Colonic mucosa (tissue), 4 donors: ENCODE measurements around the gene SLC22A7. TPM values are rescaled to one million over a fixed set of nuclear protein-coding genes. Genes with fewer than 3 reads are reported as not detected.

Experiments used
- DNase-seq: peaks from one replicate; pipeline ENCODE4 v3.0.0-alpha.2; 2020
- H3K27ac ChIP-seq: fragments of 200-600 bp; one replicate; pipeline ENCODE4 v1.8.0; 2021
- H3K27me3 ChIP-seq: fragments of 200-600 bp; one replicate; pipeline ENCODE4 v1.8.0; 2021
- H3K36me3 ChIP-seq: fragments of 200-600 bp; one replicate; pipeline ENCODE4 v1.8.0; 2021
- H3K4me1 ChIP-seq: fragments of 200-600 bp; one replicate; pipeline ENCODE4 v1.8.0; 2021; ENCODE audit warnings: mild to moderate bottlenecking
- H3K4me3 ChIP-seq: fragments of 200-600 bp; one replicate; pipeline ENCODE4 v1.8.0; 2021
- H3K9ac ChIP-seq, 2 donors: one replicate each; pipeline ENCODE4 v1.7.0; 2013; ENCODE audit warnings: control low read depth in 2 of 2, low read depth in 2 of 2, low read length in 2 of 2
- H3K9me3 ChIP-seq: fragments of 200-600 bp; one replicate; pipeline ENCODE4 v1.8.0; 2021
- intact Hi-C: fragments of 100-400 bp; cut with DNase I; formaldehyde crosslinking; loops from one replicate; pipeline ENCODE4 v1.14.1; 2022
- total RNA-seq, 2 donors: library from RNA; stranded (reverse); fragmentation: NEBNext Ultra II Directional in 1 of 2; extraction: Animal tissue kit (Norgen Biotek cat#: 25700) in 1 of 2; gene quantifications; one replicate each; pipeline ENCODE4 v1.2.1, GENCODE V29; 2021
- TF ChIP-seq, protein P1 (sequence below): fragments of 200-600 bp; IDR thresholded peaks from one replicate; pipeline ENCODE4 v1.8.0; 2022; ENCODE audit warnings: antibody characterized with exemption, mild to moderate bottlenecking
- donor health status: healthy.
- donor health status: DM: no; HTN: no; CAD: no.
- donor health status: DM: no; HTN: no; CAD: no.

The SLC22A7 gene
- total RNA-seq, 2 donors from 2014 or later = not detected

DNA sequence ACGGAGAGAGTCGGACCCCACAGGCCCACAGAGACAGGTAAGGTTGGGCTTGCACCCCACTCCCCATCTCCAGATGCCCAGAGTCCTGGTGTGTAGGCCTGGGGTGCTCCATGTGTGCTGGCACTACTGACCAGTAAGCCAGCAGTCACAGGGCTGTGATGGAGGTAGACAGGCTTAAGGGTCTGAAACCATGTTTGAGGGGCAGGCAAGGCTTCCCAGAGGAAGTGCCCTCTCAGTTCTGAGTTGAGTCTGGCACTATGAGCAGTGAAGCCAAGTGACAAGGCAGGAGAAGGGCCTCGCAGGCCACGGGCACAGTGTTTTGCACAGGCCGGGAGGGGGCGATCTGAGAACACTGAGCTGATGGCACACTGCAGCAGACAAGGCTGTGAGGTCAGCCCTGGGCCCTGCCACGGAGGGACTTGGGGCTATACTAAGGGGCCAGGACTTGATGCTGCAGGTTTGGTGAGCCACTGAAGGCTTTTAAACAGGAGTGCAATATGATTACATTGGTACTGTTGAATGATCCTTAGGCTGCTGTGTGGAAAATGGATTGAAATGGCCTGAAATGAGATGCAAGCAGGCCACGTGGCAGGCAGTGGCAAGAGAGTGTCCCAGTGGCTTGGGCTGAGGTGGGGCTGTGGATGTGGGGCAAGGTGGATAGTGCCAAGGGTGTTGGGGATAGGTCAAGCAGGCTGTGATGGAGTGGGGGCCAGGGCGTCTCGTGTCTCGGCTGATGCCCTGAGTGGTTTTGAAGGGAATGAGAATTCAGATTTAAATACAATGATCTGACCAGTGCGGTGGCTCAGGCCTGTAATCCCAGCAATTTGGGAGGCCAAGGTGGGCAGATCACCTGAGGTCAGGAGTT is 34.5 kb upstream of the SLC22A7 start:
- Histone ChIP-seq H3K4me3 (no peak overlapping the region), H3K27ac (no peak overlapping the region), H3K9ac (no peak overlapping the region), H3K36me3 (no peaks in the 10 kb centered on the region), H3K9me3 (no peaks in the 10 kb centered on the region), H3K27me3 (no peaks in the 10 kb centered on the region), H3K4me1 (peaks cover 11% of the 10 kb centered on the region)
- intact Hi-C loops = loop anchor here (2.0 to 10.0 kb wide), 3 partner anchors 71 to 241 kb away; no protein-coding TSS in a partner anchor
- TF ChIP-seq, protein P1, sequence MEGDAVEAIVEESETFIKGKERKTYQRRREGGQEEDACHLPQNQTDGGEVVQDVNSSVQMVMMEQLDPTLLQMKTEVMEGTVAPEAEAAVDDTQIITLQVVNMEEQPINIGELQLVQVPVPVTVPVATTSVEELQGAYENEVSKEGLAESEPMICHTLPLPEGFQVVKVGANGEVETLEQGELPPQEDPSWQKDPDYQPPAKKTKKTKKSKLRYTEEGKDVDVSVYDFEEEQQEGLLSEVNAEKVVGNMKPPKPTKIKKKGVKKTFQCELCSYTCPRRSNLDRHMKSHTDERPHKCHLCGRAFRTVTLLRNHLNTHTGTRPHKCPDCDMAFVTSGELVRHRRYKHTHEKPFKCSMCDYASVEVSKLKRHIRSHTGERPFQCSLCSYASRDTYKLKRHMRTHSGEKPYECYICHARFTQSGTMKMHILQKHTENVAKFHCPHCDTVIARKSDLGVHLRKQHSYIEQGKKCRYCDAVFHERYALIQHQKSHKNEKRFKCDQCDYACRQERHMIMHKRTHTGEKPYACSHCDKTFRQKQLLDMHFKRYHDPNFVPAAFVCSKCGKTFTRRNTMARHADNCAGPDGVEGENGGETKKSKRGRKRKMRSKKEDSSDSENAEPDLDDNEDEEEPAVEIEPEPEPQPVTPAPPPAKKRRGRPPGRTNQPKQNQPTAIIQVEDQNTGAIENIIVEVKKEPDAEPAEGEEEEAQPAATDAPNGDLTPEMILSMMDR = peak; percentile 76
- DNase-seq = peak; percentile 90

DNA sequence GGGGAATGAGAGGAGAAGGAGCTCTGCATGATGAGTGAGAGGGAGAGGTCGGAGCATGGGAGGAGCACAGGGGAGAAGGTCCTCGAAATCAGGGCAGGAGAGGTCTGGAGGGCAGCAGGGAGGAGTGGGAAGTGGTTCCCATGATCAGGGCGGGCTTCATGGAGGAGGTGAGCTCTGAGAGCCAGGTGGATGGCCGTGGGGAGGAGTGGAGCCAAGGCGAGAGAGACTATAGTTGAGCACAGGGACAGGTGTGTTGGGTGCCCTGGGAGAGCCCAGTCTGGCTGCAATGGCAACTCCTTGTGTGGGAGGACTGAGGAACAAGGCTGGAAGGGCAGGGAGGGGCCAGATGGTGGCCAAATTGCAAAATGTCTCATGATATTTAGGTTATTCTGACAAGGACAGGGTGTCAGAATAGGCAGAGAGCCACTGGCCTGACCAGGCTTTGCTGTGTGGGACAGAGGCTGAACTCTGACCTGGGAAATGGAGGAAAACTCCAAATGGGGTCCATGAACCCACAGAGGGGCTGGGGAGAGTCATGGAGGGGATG is 33.4 kb upstream of the SLC22A7 start:
- no peak overlapping the region for H3K4me3 ChIP-seq
- H3K36me3 ChIP-seq = no peaks in the 10 kb centered on the region
- no peak overlapping the region for H3K27ac ChIP-seq
- TF ChIP-seq, protein P1 = no peak
- H3K27me3 ChIP-seq = no peaks in the 10 kb centered on the region
- intact Hi-C loops = loop anchor here (5.0 to 10.0 kb wide), 2 partner anchors 93 to 240 kb away; no protein-coding TSS in a partner anchor
- H3K9ac ChIP-seq = no peak overlapping the region
- no peak for DNase-seq
- peaks cover 18% of the 10 kb centered on the region for H3K4me1 ChIP-seq
- no peaks in the 10 kb centered on the region for H3K9me3 ChIP-seq

DNA sequence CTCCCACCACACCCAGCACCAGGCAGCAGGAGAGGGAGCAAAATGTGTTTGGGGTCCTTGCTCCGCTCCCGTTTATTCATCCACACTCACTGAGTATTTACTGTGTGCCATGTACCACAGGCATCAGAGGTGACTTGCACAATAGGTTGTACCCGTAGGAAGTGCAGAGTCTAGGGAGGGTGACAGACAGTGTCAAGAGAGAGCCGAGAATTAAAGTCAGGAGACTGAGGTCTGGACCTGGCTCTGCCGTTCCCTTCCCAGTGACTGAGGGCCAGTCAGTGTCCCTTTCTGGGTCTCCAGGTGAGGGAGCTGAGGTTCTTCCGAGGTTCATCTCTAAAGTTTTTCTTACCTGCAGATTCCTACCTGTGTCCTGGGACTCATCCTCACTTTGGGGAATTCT is 32.5 kb upstream of the SLC22A7 start:
- Histone ChIP-seq H3K9me3 (no peaks in the 10 kb centered on the region), H3K27ac (no peak overlapping the region), H3K27me3 (no peaks in the 10 kb centered on the region), H3K4me1 (peaks cover 18% of the 10 kb centered on the region), H3K9ac (no peak overlapping the region), H3K4me3 (no peak overlapping the region), H3K36me3 (no peaks in the 10 kb centered on the region)
- TF ChIP-seq, protein P1 = no peak
- DNase-seq = no peak
- intact Hi-C loops = loop anchor here (10.0 kb wide), 1 partner anchor 239 kb away; no protein-coding TSS in a partner anchor

DNA sequence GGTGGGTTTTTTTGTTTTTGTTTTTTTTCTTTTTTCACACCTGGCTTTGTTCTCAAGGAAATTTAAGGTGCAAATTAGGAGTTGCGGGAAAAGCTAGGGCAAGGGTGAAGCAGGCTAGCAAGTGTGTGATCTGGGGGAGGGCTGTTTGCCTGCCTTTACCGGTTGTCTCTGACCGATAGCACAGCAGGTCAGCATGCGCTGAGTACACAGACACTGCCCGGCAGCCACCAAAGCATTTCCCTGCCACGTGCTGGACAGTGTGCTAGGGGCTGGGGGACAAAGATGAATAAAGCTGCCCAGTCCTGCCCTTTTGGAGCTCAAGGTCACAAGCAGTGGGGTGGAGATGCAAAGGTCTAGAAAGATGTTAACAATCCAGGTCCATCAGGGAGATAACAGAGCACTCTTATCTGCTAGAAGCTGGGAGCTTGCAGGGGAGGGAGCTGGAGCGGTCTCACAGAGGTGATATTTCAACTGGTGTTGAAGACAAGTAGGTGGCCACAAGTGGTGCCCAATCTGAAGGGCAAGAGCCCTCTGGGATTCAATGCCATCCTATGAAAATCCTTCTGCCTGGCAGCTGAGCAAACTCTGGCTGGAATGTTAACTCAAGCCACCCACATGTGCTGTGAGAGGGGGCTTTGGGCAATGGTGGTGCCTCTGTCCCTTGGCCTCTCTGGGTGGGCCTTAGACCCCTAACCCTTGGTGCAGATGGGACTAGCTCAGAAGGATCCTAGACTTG is 30.3 kb upstream of the SLC22A7 start:
- H3K27me3 ChIP-seq = no peaks in the 10 kb centered on the region
- intact Hi-C loops = loop anchor here (10.0 kb wide), 1 partner anchor 237 kb away; no protein-coding TSS in a partner anchor
- H3K27ac ChIP-seq = peak overlapping the region; percentile 28
- peak; percentile 67 for DNase-seq
- H3K4me3 ChIP-seq = no peak overlapping the region
- peaks cover 18% of the 10 kb centered on the region for H3K4me1 ChIP-seq
- H3K9ac ChIP-seq = peak overlapping the region in 1 of 2 donors; percentile 69
- H3K36me3 ChIP-seq = no peaks in the 10 kb centered on the region
- H3K9me3 ChIP-seq = no peaks in the 10 kb centered on the region
- TF ChIP-seq, protein P1 = no peak

DNA sequence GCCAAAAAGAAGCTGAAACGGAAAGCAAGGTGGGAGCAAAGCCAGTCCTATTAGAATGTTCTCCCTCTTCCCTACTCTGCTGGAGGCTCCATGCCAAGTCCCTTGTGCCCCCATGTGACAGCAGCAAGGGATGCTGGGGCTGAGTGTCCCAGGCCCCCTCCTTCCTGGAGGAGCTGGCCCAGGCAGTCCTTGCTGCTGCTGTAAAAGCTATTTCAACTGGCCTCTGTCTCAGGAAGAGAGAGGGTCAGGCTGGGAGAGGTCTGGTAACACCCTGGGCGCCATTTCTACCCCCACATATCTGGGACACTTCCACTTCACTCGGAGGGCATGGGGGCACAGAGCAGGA is 29.7 kb upstream of the SLC22A7 start:
- no peak for DNase-seq
- H3K27me3 ChIP-seq = no peaks in the 10 kb centered on the region
- intact Hi-C loops = loop anchor here (10.0 kb wide), 1 partner anchor 236 kb away; no protein-coding TSS in a partner anchor
- TF ChIP-seq, protein P1 = no peak
- peaks cover 18% of the 10 kb centered on the region for H3K4me1 ChIP-seq
- no peaks in the 10 kb centered on the region for H3K36me3 ChIP-seq
- no peaks in the 10 kb centered on the region for H3K9me3 ChIP-seq
- peak overlapping the region in 1 of 2 donors; percentile 69 for H3K9ac ChIP-seq
- no peak overlapping the region for H3K4me3 ChIP-seq
- peak overlapping the region; percentile 28 for H3K27ac ChIP-seq
